GM20431 (cell line): ENCODE data around the gene EML3.
"Not testable (repeated sequence)": the region's sequence is repeated elsewhere in the genome, so short reads cannot be mapped to it uniquely, and the experiment has no call there.

Experiments
- in situ Hi-C: fragments of 300-500 bp; cut with MseI, MboI; formaldehyde crosslinking; loops from one replicate; pipeline ENCODE4 v1.15.0; 2020; ENCODE audit warnings: low sequenced_read_pairs; ENCODE audit not compliant: unreplicated experiment

EML3 gene

DNA sequence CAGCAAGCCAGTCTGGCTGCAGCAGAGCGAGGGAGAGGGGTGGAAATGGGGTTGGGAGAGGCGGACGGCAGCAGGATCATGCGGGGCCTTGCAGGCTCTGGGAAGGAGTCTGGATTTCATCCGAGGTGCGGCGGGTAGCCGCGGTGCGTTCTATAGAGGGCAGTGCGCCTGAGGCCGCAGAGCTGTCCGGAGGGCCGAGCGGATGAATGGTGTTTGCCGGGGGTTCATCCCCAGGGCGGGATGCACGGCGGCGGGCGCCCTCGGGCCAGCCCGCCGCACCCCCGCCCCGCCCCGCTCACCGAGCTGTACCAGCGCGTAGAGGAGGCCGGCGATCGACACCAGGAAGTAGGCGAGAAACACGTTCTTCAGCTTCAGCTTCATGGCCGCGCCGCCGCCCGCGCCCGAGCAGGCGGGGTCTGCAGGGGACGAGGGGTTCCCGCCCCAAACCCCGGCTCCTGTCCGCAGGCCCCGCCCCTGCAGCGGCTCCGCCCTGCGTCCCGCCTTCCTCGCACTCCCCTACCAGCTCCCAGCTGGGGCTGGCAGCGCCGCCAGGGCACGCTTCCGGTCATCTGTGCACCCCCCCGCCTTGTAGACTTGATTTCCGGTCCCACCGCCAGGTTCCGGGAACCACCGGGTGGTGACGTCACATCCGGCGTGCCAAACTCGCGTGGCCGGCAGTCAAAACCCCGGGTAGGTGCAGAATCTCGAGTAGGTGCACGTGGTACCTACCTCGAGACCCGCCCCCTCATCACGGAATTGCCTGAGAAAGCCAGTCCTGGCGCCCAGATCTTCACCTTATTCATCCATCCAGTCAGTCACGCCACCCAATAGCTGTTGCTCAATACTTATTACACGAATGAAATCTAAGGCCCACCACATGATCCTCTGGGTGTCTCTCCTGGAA lies 9.2 kb upstream of the EML3 start, which contains the start of gene B3GAT3:
B3GAT3 (minus strand) TSS at position 420 of the 904 bp plus-strand sequence; CDS start at position 381, 39 bp downstream.
- in situ Hi-C loops: no loop called here

DNA sequence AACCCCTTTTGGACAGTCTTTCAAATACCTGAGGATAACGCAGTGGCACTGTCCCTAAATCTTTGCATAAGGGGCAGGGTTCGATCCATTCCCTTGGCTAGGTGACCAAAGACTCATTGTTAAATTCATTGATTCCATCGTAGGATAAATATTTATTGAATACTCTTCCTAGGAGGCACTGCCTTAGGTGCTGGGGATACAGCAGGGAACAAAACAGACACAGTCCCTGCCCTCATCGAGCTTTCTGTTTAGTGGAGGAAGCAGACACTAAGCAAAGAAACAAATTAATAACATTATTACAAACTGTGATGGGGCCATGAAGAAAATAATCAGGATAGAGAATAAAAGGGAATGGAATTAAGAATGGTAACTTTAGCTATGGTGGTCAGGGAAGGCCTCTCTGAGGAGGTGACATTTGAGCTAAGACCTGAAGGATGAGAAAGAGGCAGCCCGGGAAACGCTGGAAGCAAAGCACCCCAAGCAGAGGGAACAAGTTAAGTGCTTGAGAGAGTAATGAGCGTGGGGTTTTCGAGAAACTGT lies 8.5 kb upstream of the EML3 start:
- in situ Hi-C loops: no loop called here

DNA sequence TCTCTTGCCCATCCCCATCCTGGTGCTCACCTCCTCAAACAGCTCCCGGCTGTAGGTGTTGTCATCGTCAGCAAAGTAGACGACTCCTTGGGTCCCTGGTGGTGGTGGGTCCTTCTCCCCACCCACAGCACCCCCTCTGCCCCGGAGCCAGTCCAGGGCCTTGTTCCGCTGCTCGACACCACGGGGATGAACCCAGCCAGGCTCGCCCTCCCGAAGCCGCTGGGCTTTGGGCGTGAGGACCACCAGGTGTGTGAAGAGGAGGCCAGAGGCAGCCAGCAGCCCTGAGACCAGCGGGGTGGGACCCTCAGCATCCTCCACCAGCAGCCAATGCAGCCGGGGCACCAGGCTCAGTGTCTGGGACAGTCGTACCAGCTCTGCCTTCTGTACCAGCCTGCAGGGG lies 4.4 kb upstream of the EML3 start:
- in situ Hi-C loops: not testable (repeated sequence)

DNA sequence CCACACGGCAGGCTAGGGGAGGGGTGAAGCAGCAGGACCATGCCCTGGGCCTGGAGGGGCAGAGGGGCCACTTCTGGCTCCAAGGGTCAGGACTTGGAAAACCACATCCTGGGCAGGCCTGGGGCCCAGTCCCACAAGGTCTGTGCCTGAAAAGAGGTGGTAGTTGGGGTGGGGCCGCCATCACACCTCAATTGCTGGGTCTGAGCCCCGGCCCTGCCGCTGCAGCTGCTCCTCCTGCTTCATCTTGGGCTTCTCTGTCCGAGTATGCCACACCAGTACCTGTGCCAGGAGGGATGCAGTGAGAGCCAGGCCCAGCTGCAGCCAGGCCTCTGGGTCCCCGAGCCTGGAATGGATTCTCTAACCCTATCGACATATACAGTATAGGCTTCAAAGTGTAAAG lies 2.9 kb upstream of the EML3 start:
- in situ Hi-C loops: no loop called here

DNA sequence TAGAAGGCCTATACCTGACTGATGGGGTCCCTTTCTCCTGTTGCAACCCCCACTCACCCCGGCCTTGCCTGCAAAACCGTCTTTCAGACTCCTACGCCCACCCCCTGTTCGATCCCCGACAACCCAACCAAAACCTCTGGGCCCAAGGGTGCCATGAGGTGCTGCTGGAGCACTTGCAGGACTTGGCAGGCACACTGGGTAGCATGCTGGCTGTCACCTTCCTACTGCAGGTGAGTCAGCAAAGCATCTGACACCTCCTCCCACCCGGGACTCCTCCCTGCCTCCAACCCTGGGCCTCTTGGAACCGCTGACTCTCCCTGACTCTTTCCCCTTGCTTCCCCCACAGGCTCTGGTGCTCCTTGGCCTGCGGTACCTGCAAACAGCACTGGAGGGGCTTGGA lies 1.7 kb upstream of the EML3 start:
- in situ Hi-C loops: no loop called here

DNA sequence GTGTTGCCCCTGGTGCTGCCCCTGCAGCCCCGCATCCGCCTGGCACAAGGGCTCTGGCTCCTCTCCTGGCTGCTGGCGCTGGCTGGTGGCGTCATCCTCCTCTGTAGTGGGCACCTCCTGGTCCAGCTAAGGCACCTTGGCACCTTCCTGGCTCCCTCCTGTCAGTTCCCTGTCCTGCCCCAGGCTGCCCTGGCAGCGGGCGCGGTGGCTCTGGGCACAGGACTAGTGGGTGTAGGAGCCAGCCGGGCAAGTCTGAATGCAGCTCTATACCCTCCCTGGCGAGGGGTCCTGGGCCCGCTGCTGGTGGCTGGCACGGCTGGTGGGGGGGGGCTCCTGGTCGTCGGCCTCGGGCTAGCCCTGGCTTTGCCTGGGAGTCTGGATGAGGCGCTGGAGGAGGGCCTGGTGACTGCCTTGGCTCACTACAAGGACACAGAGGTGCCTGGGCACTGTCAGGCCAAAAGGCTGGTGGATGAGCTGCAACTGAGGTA lies 760 bp upstream of the EML3 start:
- in situ Hi-C loops: no loop called here

DNA sequence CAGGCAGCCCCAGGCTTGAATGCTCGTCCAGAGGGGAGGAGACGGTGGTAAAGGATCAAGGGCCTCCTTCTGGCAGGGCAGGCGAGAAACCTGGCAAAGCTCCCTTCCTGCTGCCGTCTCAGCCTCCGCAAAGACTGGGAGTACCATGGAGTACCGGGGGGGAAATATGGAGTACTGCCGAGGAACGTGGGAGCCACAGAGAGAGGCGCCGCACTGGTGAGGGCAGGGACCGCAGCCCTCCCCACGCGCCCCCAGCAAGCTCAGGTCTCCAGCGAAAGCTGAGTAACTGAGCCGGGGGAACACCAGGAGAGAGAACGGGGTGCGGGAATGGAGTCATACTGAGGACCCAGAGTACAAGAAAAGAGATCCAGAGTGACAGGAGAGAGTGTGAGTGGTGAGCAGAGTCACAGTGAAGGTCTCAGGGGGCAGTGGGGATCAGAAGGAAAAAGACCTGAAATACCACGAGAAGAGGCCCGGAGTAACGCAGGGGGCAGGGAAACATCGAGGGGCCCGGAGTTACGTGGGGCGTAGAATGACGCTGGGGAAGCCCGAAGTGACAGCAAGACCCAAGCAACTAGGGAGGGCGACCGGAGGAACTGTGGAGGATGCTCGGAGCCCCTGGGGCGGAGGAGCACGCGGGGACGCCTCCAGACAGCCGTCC lies 740 bp downstream of the EML3 start:
- in situ Hi-C loops: no loop called here

DNA sequence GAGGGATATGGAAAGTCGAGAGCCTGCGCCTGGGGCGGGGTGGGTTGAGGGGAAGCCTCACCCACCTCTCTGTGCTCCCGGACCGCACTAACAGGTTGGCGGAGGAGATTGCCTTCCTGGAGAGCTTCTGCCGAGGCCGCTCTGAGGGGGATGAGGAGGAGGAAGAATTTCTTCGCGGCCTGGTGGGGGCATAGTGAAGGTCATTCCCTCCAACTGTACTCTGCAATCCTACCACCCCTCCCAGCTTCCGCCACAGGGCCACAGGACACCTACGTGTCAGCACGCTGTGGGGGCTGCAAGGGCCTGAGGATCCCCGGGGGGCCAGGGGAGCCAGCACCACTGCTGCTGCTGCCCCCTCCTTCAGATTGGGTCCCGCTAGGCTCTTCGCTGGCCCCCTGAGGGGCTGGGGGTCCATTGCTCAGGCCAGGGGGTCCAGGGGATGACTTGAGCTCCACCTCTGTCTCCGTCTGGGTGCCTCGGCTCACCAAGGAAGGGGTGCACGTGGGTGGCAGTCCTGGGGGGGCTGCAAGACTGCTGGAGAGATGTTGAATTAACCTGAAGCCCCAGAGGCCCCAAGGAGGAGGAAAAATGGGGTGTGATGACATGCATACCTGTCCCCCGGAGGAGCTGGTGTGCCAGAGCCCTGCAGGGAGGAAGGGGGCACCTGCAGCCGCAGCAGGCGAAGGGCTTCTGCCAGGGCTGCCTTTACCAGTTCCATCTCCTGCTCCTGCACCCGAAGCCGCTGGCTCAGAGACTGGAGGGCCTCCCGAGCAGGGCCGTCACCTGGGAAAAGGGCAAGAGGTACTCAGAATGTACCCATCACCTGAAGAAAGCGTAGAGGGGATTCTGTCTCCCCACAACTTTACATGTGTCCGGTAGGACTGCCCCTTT lies 1.5 kb downstream of the EML3 start:
- in situ Hi-C loops: no loop called here

DNA sequence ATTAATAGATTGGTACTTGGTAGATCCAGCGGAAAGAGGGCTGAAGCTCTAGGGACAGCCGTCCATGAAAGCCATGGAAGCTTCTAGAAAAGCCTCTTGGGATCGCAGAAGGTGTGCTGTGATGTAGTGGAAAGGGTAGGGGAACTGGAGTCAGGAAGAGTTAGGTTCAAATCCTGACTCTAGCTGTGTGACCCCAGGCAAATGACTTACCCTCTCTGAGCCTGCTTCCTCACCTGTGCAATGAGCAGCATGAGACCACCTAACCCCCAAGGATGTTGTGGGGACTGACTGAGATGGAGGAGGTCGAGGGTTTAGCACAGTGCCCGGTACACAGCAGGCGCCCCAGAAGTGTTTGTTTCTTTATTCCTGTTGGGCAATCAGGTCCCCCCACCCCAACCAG lies 2.2 kb downstream of the EML3 start:
- in situ Hi-C loops: no loop called here

DNA sequence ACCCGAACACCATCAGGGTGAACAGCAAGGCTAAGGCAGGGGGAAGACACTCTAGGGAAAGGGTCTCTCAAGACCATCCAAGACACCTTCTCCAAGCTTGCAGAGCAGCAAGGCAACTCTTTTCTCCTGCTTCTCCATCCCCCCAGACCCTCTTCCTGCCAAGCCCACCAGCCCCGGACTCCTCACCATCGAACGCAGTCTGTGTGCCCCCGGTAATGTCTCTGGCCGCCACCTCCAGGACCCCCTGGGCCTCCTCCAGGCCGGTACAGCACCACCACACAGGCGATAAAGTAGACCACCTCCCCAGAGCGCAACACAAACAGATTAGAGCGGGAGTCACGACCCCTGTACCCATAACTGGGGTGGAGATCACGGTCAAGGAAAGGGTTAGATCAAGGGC lies 3.8 kb downstream of the EML3 start:
- in situ Hi-C loops: no loop called here

DNA sequence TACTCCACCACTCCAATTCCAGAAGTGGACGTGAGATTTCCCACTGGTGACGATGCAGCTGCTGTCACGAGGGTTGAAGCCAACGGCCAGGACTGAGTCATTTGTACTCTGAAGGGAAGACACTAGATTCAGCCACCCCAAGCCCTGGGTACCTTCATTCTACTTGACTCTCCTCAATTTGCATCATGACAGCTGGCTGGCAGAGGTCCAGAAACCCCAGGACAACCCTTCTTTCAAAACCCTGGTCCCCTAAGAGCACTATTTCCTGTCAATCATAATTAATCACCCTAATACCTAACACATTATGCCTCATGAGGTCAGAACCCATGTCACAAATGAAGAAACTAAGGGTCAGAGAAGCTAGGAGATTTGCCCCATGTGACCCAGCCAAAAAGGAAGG lies 4.9 kb downstream of the EML3 start:
- in situ Hi-C loops: no loop called here

DNA sequence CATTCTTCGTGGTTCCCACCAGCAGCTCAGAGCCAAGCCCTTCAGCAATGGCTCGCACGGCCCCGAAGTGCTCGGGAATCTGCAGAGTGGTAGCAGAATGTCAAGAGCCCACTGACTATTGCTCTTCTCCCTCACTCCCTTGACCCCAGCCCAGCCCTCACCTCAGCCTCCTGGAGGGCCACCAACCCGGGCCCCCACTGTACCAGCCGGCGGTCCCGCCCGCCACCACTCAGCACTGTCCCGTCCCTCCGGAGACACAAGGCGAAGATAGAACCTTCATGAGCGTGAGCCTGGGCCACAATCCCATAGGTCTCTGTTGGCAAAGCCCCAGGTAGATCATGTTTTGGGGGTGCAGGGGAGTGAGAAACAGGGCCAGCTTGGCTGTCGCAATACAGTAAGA lies 6.7 kb downstream of the EML3 start:
- in situ Hi-C loops: no loop called here

DNA sequence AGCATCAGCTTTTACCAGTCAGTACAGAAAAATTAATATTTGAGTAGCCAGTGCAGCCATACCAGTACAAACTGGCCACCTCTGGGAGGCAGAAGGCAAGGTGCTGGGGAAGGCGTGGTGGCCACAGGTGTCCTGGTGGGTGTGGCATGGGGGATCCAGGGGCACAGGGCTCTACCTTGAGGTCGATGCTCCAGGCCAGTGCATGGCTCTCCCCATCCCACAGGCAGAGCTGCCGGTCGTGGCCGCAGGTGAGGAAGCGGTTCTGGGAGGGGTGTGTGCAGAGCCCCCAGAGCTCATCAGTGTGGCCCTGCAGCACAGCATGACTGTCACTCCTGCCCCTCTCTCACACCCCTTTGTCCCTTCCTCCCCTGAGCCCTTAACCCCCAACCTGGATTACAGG lies 7.1 kb downstream of the EML3 start:
- in situ Hi-C loops: no loop called here

DNA sequence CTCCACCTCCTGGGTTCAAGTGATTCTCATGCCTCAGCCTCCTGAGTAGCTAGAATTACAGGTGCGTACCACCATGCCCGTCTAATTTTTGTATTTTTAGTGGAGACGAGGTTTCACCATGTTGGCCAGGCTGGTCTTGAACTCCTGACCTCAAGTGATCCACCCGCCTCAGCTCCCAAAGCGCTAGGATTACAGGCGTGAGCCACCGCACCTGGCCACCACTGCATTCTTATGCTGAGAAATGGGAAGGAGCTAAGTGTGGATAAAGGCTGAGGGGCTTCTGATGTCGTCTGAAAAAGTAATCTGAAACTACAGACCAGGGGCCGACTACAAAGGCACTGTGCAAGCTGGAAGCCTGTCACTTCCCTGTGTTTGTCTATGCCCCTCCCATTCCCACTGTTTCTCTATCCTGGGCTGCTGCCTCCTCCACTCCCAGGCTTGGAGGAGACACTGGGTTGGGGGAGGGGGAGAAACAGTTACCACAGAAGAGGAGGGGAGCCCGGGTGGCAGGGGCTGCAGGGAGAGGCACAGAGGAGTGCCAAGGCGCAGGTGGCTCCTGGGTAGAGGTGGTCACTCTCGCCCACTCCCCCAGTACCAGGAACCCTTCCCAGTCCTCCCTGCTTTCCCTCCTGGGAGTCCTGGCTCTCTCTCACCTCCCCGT lies 8.0 kb downstream of the EML3 start:
- in situ Hi-C loops: no loop called here

DNA sequence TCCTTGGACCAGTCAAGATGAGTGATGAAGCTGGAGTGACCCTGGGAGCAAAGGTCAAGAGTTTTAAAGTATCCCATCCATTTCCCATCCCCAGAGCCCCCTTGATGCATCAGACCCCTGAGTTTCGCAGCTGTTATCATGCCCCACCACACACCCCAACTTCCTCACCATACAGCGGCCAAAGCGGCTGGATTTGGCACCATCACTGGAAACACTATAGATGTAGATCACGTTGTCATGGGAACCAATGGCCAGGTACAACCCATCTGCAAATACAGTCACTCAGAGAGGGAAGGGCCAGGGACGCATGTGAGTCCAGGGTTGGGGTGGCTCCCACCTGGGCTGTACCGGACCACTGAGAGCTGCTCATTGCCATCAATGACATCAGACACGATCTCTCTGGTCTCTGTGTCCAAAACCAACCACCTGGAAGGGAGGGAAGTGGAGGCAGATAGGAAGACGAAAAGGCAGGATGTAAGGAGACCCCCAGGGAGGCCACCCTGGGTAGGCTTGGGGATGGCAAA lies 8.7 kb downstream of the EML3 start:
- in situ Hi-C loops: no loop called here

DNA sequence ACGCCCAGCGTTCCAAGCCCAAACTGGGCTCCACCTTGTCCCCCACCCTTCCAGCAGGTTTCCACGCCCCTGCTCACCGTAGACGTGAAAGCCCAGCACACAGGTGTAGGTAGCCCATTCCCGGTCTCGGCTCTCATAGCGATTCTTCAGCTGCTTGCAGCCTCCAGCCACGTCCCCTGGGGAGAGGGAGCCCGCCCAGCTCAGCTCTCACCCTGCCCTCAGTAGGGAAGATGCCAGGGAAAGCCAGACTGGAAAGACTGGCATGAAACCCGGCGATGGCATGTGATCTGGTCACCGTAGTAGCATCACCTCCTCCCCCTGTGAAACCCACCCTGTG lies 9.5 kb downstream of the EML3 start:
- in situ Hi-C loops: no loop called here

DNA sequence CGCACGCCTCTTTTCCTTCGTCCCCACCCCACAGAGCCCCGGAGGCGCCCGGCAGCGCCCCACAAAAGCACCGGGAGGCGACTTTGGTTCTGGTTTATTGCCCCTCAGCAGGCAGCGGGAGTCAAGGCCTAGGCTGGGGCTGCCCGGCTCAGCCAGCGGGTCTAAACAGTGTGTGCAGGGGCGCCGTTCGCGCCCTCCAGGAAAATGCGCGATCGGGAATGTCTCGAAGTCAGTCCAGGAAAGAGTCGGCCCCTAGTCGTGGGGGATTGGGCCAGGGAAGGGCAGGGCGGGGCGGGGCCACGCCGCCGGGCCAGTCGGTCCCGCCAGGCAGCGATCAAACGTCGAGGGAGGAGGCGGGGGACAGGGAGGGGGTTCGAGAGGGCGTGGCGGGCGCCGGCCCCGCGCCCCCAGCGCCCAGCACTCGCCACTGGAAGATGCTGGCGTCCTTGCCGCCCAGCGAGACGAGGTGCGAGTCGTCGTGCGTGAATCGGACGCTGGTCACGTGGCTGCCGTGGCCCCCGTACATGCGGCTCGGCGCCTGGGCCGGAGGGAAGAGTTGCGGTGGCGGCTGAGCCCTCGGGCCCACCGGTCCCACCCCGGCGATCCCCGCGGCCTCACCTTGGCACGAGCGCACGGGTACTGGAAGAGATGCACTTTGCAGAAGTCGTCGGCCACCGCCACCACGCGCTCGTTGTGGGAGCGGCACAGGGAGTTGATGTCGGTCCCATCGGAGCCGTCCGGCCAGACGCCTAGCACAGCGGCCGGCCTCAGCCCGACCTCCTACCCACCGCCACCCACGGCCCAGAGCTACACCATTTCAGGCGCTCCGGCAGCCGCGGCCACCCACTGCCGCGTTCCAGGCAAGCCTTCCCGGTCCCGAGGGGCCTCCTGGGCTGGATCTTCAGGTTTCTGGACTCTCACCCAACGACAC lies 10.2 kb downstream of the EML3 start:
- in situ Hi-C loops: no loop called here

DNA sequence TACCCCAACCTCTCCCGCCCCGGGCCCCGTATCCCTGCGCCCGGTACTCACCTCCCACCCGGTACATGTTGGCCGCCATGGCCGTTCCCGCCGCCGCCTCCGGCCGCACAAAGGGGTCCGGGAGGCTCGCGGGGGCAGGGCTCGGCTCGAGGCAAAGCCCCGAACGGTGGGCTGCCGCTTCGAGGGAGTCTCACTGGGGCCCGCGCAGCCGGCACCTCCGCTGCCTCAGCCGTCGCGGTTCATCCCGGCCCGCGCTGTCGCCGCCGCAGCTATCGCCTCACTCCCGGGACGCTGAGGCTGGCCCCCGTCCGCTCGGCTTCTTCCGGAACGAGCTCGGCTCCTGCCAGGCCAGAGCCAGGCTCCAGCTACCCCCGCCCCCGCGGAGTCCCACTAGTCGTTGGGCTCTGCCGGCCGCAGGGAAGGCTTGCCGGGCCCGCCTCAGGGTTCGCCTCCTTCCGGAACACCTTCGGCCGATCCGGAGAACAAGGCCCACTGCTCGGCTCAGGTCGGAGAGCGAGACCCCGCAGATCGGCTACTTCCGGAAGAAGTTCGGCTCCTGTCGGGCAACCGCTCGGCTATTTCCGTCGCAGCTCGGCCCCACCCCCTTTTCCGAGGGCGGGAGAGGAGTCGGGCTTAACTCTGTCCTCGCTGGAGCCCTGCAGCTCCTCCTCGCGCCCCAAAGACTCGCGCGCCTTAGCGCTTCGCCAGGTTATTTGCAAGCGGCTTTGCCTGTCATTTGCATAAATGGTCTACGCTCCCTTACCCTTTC lies 11.0 kb downstream of the EML3 start, which contains the start of gene MTA2:
MTA2 (minus strand) TSS at position 494 of the 769 bp plus-strand sequence; CDS start at position 79, 415 bp downstream.
- in situ Hi-C loops: no loop called here
